Small intestine (tissue), 16 donors: ENCODE results near the gene PPDPF. TPM values are rescaled to one million over a fixed set of nuclear protein-coding genes. Genes with fewer than 3 reads are reported as not detected.

Experiments
- DNase-seq, 2 donors: peaks; one replicate each; pipeline versions ENCODE4 v3.0.0 to v3.0.0-alpha.2; 2013
- FAIRE-seq: peaks from 2 replicates; lab custom pipeline; 2012; peaks lifted over from hg19 to GRCh38; lab: Jason Lieb, UNC
- H3K27ac ChIP-seq, 3 donors: one replicate each; pipeline ENCODE4 v1.5.1; 2013; ENCODE audit warnings: low read length in 2 of 3, mild to moderate bottlenecking in 2 of 3, control low read depth in 1 of 3, inconsistent platforms in 1 of 3, low read depth in 1 of 3, moderate library complexity in 1 of 3
- H3K27me3 ChIP-seq, 3 donors: one replicate each; pipeline ENCODE4 v1.6.1; 2013; ENCODE audit warnings: low read length in 3 of 3, inconsistent platforms in 1 of 3; ENCODE audit not compliant: control insufficient read depth in 3 of 3, insufficient read depth in 3 of 3
- H3K36me3 ChIP-seq, 3 donors: one replicate each; pipeline ENCODE4 v1.6.1; 2013; ENCODE audit warnings: low read length in 3 of 3, inconsistent platforms in 1 of 3, low read depth in 1 of 3, mild to moderate bottlenecking in 1 of 3, moderate library complexity in 1 of 3; ENCODE audit not compliant: control insufficient read depth in 3 of 3, insufficient read depth in 2 of 3
- H3K4me1 ChIP-seq, 3 donors: one replicate each; pipeline ENCODE4 v1.6.1; 2013; ENCODE audit warnings: low read length in 2 of 3, inconsistent platforms in 1 of 3, low read depth in 1 of 3, mild to moderate bottlenecking in 1 of 3, moderate library complexity in 1 of 3; ENCODE audit not compliant: control insufficient read depth in 3 of 3, insufficient read depth in 2 of 3
- H3K4me3 ChIP-seq, 3 donors: one replicate each; pipeline ENCODE4 v1.5.1; 2013; ENCODE audit warnings: low read length in 3 of 3, control low read depth in 1 of 3, inconsistent platforms in 1 of 3, low read depth in 1 of 3, mild to moderate bottlenecking in 1 of 3, moderate library complexity in 1 of 3
- H3K9me3 ChIP-seq, 2 donors: one replicate each; pipeline ENCODE4 v1.6.1; 2013; ENCODE audit warnings: low read depth in 1 of 2, low read length in 1 of 2; ENCODE audit not compliant: control insufficient read depth in 2 of 2, insufficient read depth in 1 of 2
- WGBS, 3 donors: extraction: QIAGEN DNeasy Blood & Tissue Kit; methylation state at CpG; one replicate each; pipeline ENCODE4 v1.1.7; 2013; 5-methylcytosine and 5-hydroxymethylcytosine counted together
- long read RNA-seq, 10 donors: transcript quantifications; one replicate each; lab custom pipeline, GENCODE V29; 2026
- polyA plus RNA-seq, 4 donors: library from polyadenylated mRNA; stranded (reverse) in 3 of 4; unstranded in 1 of 4; fragments of 200-250 nt in 3 of 4; fragments of 120-200 nt in 1 of 4; gene quantifications; one replicate each; pipeline versions ENCODE4 v1.2.1 to v1.2.3, GENCODE V29; 2013
- donor health status: healthy with polysubstance abuse.
- donor health status: control.
- donor health status: control.
- donor health status: Bipolar disorder and iron deficiency.
- donor health status: healthy.

PPDPF gene
- 100 to 1,000 TPM; 273 to 356 (median 295) TPM for polyA plus RNA-seq
- long read RNA-seq, donor 1, transcript PPDPF-201 (3 exons, 627 nt), result minor isoform, 8 of 337 reads
- long read RNA-seq, donor 1, transcript PPDPF-202 (4 exons, 868 nt), result major isoform, 256 of 337 reads
- long read RNA-seq, donor 1, transcript PPDPF-204 (3 exons, 478 nt), result minor isoform, 5 of 337 reads
- long read RNA-seq, donor 1, partial matches to known transcripts, result 54 of 337 reads
- long read RNA-seq, donor 1, other reads (novel, unspliced or antisense), result 10 of 337 reads
- long read RNA-seq, donor 2, transcript PPDPF-202 (4 exons, 868 nt), result major isoform, 49 of 50 reads
- long read RNA-seq, donor 2, partial matches to known transcripts, result 0 of 50 reads
- long read RNA-seq, donor 2, other reads (novel, unspliced or antisense), result 0 of 50 reads
- long read RNA-seq, donor 3, transcript PPDPF-202 (4 exons, 868 nt), result major isoform, 62 of 84 reads
- long read RNA-seq, donor 3, partial matches to known transcripts, result 16 of 84 reads
- long read RNA-seq, donor 3, other reads (novel, unspliced or antisense), result 0 of 84 reads
- long read RNA-seq, donor 4, transcript PPDPF-202 (4 exons, 868 nt), result major isoform, 15 of 15 reads
- long read RNA-seq, donor 4, partial matches to known transcripts, result 0 of 15 reads
- long read RNA-seq, donor 4, other reads (novel, unspliced or antisense), result 0 of 15 reads
- long read RNA-seq, donor 5, transcript PPDPF-202 (4 exons, 868 nt), result major isoform, 11 of 14 reads
- long read RNA-seq, donor 5, partial matches to known transcripts, result 0 of 14 reads
- long read RNA-seq, donor 5, other reads (novel, unspliced or antisense), result 0 of 14 reads
- long read RNA-seq, donor 6, transcript PPDPF-202 (4 exons, 868 nt), result major isoform, 90 of 134 reads
- long read RNA-seq, donor 6, partial matches to known transcripts, result 41 of 134 reads
- long read RNA-seq, donor 6, other reads (novel, unspliced or antisense), result 0 of 134 reads
- long read RNA-seq, donor 7, transcript PPDPF-204 (3 exons, 478 nt), result minor isoform, 17 of 591 reads
- long read RNA-seq, donor 7, transcript PPDPF-202 (4 exons, 868 nt), result major isoform, 478 of 591 reads
- long read RNA-seq, donor 7, partial matches to known transcripts, result 54 of 591 reads
- long read RNA-seq, donor 7, other reads (novel, unspliced or antisense), result 37 of 591 reads
- long read RNA-seq, donor 8, transcript PPDPF-202 (4 exons, 868 nt), result major isoform, 26 of 37 reads
- long read RNA-seq, donor 8, partial matches to known transcripts, result 11 of 37 reads
- long read RNA-seq, donor 8, other reads (novel, unspliced or antisense), result 0 of 37 reads
- long read RNA-seq, donor 9, transcript PPDPF-202 (4 exons, 868 nt), result major isoform, 53 of 65 reads
- long read RNA-seq, donor 9, partial matches to known transcripts, result 10 of 65 reads
- long read RNA-seq, donor 9, other reads (novel, unspliced or antisense), result 0 of 65 reads
- long read RNA-seq, donor 10, transcript PPDPF-202 (4 exons, 868 nt), result major isoform, 164 of 204 reads
- long read RNA-seq, donor 10, partial matches to known transcripts, result 29 of 204 reads
- long read RNA-seq, donor 10, other reads (novel, unspliced or antisense), result 6 of 204 reads

- Histone ChIP-seq H3K4me3 (peak within 1 kb of the TSS; percentile 79 to 86 (median 86)), H3K4me1 (peaks cover 0 to 14% (median 4%) of the 10 kb centered on the region in 3 donors), H3K9me3 (peaks cover 0 to 15% of the 10 kb centered on the region in 2 donors), H3K27me3 (peaks cover 0 to 20% (median 0%) of the 10 kb centered on the region in 3 donors), H3K27ac (peak within 1 kb of the TSS; percentile 62 to 94 (median 75)), H3K36me3 (peaks cover 0 to 25% (median 0%) of the 10 kb centered on the region in 3 donors)
- DNase-seq, result peak; percentile 84 to 91
- FAIRE-seq, result no peak
- 0 to 1% (median 0%) methylated on average over 25 to 64 of the region's 64 CpGs for WGBS, 3 donors
Observed at GRCh38 chr20:63520504-63520933, at the start of gene PPDPF. TSS of gene PPDPF (plus strand) at chr20:63520765. CDS start at chr20:63521309, 544 bp downstream.

GRCh38 chr20:63471002-63471716 lies 49.4 kb upstream of the PPDPF start:
- WGBS, 3 donors, result 10 to 17% (median 15%) methylated on average over 30 to 46 of the region's 46 CpGs
- Histone ChIP-seq H3K36me3 (no peaks in the 10 kb centered on the region), H3K4me3 (no peak overlapping the region), H3K27me3 (peaks cover 16 to 56% (median 28%) of the 10 kb centered on the region in 3 donors), H3K4me1 (no peaks in the 10 kb centered on the region), H3K9me3 (no peaks in the 10 kb centered on the region), H3K27ac (no peak overlapping the region)
- DNase-seq (no peak), FAIRE-seq (no peak)

- H3K4me1 ChIP-seq, result no peaks in the 10 kb centered on the region
- H3K36me3 ChIP-seq, result no peaks in the 10 kb centered on the region
- no peak overlapping the region for H3K4me3 ChIP-seq
- FAIRE-seq (no peak), DNase-seq (no peak)
- H3K27ac ChIP-seq, result no peak overlapping the region
- peaks cover 16 to 59% (median 28%) of the 10 kb centered on the region in 3 donors for H3K27me3 ChIP-seq
- 2 to 5% (median 3%) methylated on average over 16 to 27 of the region's 27 CpGs for WGBS, 3 donors
- H3K9me3 ChIP-seq, result no peaks in the 10 kb centered on the region
Observed at GRCh38 chr20:63471717-63471980, 48.9 kb upstream of the PPDPF start.

- H3K4me3 ChIP-seq, result peak within 1 kb of the TSS in 1 of 3 donors; percentile 36
- H3K27me3 ChIP-seq, result peaks cover 16 to 62% (median 28%) of the 10 kb centered on the region in 3 donors
Observed at GRCh38 chr20:63471981-63472831, 48.4 kb upstream of the PPDPF start, which contains the start of gene KCNQ2. TSS of gene KCNQ2 (minus strand) at chr20:63472655. CDS start at chr20:63472463, 192 bp downstream.

GRCh38 chr20:63472862-63473390 lies 47.6 kb upstream of the PPDPF start:
- Histone ChIP-seq H3K27me3 (peaks cover 16 to 65% (median 24%) of the 10 kb centered on the region in 3 donors), H3K4me3 (no peak overlapping the region), H3K9me3 (no peaks in the 10 kb centered on the region), H3K36me3 (no peaks in the 10 kb centered on the region), H3K4me1 (no peaks in the 10 kb centered on the region), H3K27ac (no peak overlapping the region)
- 52 to 63% (median 60%) methylated on average over 9 to 11 of the region's 13 CpGs for WGBS, 3 donors
- no peak for DNase-seq
- no peak for FAIRE-seq

More at GRCh38 chr20:63471981-63472831, 48.4 kb upstream of the PPDPF start, which contains the start of gene KCNQ2:
- no peaks in the 10 kb centered on the region for H3K9me3 ChIP-seq
- WGBS, 3 donors, result 1 to 3% (median 2%) methylated on average over 69 to 111 of the region's 111 CpGs
- FAIRE-seq (no peak), DNase-seq (no peak)
- H3K4me1 ChIP-seq, result no peaks in the 10 kb centered on the region
- no peak within 1 kb of the TSS for H3K27ac ChIP-seq
- H3K36me3 ChIP-seq, result no peaks in the 10 kb centered on the region

GRCh38 chr20:63473555-63474449 lies 46.8 kb upstream of the PPDPF start:
- H3K27me3 ChIP-seq, result peaks cover 16 to 67% (median 26%) of the 10 kb centered on the region in 3 donors
- H3K4me1 ChIP-seq, result no peaks in the 10 kb centered on the region
- H3K4me3 ChIP-seq, result no peak overlapping the region
- H3K9me3 ChIP-seq, result no peaks in the 10 kb centered on the region
- DNase-seq, result no peak
- no peak for FAIRE-seq
- 30 to 37% (median 36%) methylated on average over 30 of the region's 30 CpGs for WGBS, 3 donors
- H3K36me3 ChIP-seq, result no peaks in the 10 kb centered on the region
- H3K27ac ChIP-seq, result no peak overlapping the region
